GM18951 (cell line): ENCODE measurements around the gene VPS37C.

ENCODE experiments used
- POLR2A ChIP-seq: IDR thresholded peaks from 4 replicates; pipeline ENCODE4 v1.6.1; 2011; ENCODE audit warnings: mild to moderate bottlenecking; ENCODE audit not compliant: insufficient read length, insufficient read depth; ENCODE audit errors: extremely low read depth
- in situ Hi-C: fragments of 300-500 bp; cut with MboI; formaldehyde crosslinking; loops from one replicate; pipeline ENCODE4 v1.12.0; 2022; ENCODE audit warnings: low sequenced_read_pairs, mixed read lengths, inconsistent platforms; ENCODE audit not compliant: unreplicated experiment

VPS37C gene

DNA sequence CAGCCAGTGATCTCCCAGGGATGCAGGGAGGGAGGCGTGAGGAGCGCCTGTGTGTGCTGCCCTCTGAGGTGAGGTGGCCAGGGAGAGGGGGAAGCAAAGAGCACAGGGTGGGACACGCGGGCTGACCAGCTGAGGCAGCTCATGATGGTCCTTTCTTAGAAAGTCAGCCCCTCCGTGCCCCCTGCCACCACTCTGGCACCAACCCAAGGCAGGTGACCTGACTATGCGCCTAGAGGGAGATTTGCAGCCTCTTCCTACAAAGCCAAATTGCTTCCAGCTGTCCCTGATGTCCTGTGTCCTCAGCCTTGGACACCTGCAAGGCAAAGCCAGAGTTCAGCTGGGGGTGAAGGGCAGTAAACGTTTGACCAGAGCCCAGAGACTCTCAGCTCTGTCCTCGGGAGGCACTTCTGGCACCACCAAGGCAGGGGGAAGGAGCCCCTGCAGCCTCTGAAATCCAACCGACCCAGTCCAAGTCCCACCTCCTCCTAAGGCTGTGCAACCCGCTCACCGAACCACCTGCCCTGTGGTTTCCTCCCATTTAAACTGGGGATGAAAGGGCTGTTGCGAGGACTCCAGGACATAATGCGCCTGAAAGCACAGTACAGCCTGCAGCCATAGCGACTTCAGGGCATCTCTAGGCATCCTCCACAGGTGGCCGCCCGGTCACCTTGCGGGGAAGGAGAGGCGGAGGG, 32.1 kb downstream of the VPS37C start:
- in situ Hi-C loops, result no loop called here

DNA sequence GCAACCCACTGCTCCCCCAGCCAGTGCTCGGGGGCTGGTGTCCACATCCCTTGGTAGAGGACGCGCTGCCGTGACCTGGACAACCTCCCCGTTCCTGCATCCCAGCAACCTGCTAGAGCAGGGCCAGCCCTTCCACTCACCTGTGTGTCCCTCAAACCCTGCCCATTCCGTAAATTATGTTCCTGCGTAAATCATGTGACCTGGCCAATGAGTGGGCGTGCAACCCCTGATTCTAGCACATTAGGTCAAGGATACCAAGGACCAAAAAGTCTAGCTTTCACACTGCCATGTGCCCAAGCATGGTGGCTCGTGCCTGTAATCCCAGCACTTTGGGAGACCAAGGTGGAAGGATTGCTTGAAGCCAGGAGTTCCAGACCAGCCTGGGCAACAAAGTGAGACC, 33.2 kb downstream of the VPS37C start:
- in situ Hi-C loops, result no loop called here
- no peak for TF ChIP-seq POLR2A

More for the DNA sequence above, 32.1 kb downstream of the VPS37C start:
- no peak for TF ChIP-seq POLR2A

DNA sequence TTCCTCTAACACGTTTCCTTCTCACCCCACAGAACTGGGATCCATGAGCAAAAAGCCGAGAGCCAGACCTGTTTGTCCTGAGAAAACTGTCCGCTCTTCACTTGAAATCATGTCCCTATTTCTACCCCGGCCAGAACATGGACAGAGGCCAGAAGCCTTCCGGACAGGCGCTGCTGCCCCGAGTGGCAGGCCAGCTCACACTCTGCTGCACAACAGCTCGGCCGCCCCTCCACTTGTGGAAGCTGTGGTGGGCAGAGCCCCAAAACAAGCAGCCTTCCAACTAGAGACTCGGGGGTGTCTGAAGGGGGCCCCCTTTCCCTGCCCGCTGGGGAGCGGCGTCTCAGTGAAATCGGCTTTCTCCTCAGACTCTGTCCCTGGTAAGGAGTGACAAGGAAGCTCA, 35.0 kb downstream of the VPS37C start:
- no peak for TF ChIP-seq POLR2A
- in situ Hi-C loops, result no loop called here

DNA sequence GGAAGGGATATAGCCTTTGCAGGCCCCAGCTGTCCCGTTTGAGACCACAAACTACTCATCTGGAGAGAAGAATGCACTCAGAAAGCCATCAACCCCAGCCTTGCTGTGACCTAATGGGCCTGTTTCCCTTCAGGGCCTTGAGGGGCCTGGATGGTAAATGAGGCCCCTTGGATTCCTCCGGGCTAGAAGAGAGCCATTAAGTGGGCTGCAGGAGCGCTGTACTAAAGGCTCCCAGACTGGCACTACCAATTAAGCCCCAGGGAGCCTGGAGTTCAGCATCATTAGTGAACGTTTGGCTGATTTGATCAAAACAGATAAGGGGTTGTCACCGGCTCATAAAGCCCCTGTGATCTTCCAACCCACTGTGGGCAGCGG, 35.9 kb downstream of the VPS37C start:
- no peak for TF ChIP-seq POLR2A
- in situ Hi-C loops, result no loop called here

- no peak for TF ChIP-seq POLR2A
- in situ Hi-C loops, result no loop called here
Measured at GRCh38 chr11:61124574-61125309, 36.5 kb downstream of the VPS37C start.

GRCh38 chr11:61123775-61124571, 37.3 kb downstream of the VPS37C start:
- TF ChIP-seq POLR2A, result no peak
- in situ Hi-C loops, result no loop called here

DNA sequence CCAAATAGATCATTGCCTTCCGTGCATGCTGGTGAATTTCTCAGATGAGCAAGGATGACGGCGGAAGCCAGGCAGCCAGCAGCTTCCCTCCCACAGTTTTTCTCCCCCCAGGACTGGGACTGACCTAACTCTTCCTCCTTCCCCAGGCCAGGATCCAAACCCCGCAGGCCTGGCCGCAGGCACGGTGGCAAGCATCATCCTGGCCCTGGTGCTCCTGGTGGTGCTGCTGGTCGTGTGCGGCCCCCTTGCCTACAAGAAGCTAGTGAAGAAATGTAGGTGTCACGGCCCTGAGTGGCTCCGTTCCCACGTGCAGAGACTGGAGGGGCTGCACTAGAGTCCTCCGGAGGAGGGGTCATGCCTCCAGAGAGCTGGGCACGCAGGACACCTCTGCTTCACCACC, 38.5 kb downstream of the VPS37C start:
- in situ Hi-C loops, result no loop called here
- no peak for TF ChIP-seq POLR2A

- no peak for TF ChIP-seq POLR2A
- in situ Hi-C loops, result no loop called here
Measured at GRCh38 chr11:61121917-61122316, 39.3 kb downstream of the VPS37C start.

- TF ChIP-seq POLR2A, result no peak
- in situ Hi-C loops, result no loop called here
Measured at GRCh38 chr11:61121192-61121831, 39.9 kb downstream of the VPS37C start.

- TF ChIP-seq POLR2A, result no peak
- in situ Hi-C loops, result no loop called here
Measured at GRCh38 chr11:61120706-61121191, 40.5 kb downstream of the VPS37C start.

DNA sequence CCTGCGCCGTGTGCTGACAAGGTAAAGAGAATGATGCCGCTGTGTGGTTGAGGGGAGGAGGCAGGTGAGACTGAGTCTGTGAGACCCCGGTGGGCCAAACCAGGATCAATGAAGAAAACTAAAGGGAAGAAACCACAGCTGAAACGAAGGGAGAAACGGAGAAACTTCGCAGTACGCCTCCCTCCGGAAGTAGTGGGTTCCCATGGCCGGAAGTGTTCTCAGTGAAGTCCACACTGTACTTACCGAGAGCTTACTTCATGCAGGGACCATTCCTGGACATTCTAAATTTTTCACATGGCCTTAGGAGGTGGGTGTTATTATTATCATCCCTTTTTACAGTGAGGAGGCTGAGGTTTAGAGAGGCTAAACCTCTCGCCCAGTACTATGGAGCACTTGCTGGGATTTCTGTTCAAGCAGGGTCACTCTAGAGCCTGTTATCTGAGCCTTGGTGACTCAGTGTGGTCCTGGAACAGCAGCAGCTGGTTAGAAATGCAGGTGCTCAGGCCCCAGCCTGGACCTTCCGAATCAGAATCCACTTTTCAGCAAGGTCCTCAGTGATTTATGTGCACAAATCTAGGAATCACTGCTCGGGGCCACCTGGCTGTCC, 41.0 kb downstream of the VPS37C start:
- in situ Hi-C loops, result no loop called here
- no peak for TF ChIP-seq POLR2A

DNA sequence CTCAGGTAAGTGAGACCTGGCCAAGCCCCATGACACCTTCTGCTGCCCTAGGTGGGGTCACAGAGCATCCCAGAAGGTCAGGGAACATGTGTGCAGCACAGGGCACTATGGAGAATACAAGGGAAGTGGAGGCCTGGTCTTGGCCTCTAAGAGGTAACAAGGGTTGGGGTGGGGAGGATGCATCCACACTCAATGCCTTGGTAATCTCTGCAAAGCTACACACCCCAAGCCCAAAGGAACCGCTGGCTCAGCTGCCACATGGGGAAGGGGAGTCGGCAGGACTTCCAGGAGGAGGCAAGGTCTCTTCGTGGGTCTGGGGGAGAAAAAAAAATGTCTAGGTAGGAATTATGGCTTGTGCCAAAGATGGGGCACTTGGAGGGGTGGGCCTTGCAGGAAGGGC, 41.7 kb downstream of the VPS37C start:
- TF ChIP-seq POLR2A, result no peak
- in situ Hi-C loops, result no loop called here

DNA sequence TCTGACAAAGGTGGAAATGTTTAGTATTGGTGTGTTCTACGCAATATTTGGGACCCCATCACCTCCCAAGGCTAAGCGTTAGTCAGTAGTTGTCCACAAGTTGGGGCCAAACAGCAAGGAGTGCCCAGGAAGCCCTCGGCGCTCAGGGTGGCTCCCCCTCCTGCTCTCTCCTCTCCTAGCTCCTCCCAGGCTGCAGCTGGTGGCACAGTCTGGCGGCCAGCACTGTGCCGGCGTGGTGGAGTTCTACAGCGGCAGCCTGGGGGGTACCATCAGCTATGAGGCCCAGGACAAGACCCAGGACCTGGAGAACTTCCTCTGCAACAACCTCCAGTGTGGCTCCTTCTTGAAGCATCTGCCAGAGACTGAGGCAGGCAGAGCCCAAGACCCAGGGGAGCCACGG, 42.2 kb downstream of the VPS37C start:
- no peak for TF ChIP-seq POLR2A
- in situ Hi-C loops, result no loop called here
